ENCODE results near the gene MISP. TPM values are rescaled to one million over a fixed set of nuclear protein-coding genes. Genes with fewer than 3 reads are reported as not detected.

MISP gene
- polyA plus RNA-seq, 1 of the 3 experiments (the other 2 are of a cell fraction), result 0.08 TPM

Small RNAs within 50 kb of the gene (small RNA-seq; reads per million reads assigned to genes)
- 0 reads per million in 7 experiments for gene MIR3187

Other genes starting within 250 kb of the MISP start
- 28.3 and 31.0 TPM in 2 replicates for gene TPGS1, start 243.6 kb upstream of the MISP start, polyA plus RNA-seq (2012; rRNA removed)
- gene CDC34, start 219.4 kb upstream of the MISP start, polyA plus RNA-seq (2012; rRNA removed), result 69.2 and 96.7 TPM in 2 replicates
- not detected in 2 replicates for gene GZMM, start 207.1 kb upstream of the MISP start, polyA plus RNA-seq (2012; rRNA removed)
- 745 and 835 TPM in 2 replicates for gene BSG, start 178.5 kb upstream of the MISP start, polyA plus RNA-seq (2012; rRNA removed)
- 3.4 and 5.6 TPM in 2 replicates for gene HCN2, start 161.2 kb upstream of the MISP start, polyA plus RNA-seq (2012; rRNA removed)
- gene POLRMT, start 117.6 kb upstream of the MISP start, polyA plus RNA-seq (2012; rRNA removed), result 38.2 and 40.1 TPM in 2 replicates
- gene FGF22, start 111.2 kb upstream of the MISP start, polyA plus RNA-seq (2012; rRNA removed), result 0.62 and 0.93 TPM in 2 replicates
- 9.0 and 12.9 TPM in 2 replicates for gene RNF126, start 87.9 kb upstream of the MISP start, polyA plus RNA-seq (2012; rRNA removed)
- 64.4 and 73.0 TPM in 2 replicates for gene FSTL3, start 74.7 kb upstream of the MISP start, polyA plus RNA-seq (2012; rRNA removed)
- not detected in 2 replicates for gene PRSS57, start 55.7 kb upstream of the MISP start, polyA plus RNA-seq (2012; rRNA removed)
- 6.2 and 15.6 TPM in 2 replicates for gene PALM, start 42.2 kb upstream of the MISP start, polyA plus RNA-seq (2012; rRNA removed)
- gene PTBP1, start 46.3 kb downstream of the MISP start, polyA plus RNA-seq (2012; rRNA removed), result 172 and 243 TPM in 2 replicates
- 1.5 and 1.6 TPM in 2 replicates for gene PLPPR3, start 70.8 kb downstream of the MISP start, polyA plus RNA-seq (2012; rRNA removed)
- gene AZU1, start 76.7 kb downstream of the MISP start, polyA plus RNA-seq (2012; rRNA removed), result 0.15 TPM in 2 replicates
- gene PRTN3, start 89.9 kb downstream of the MISP start, polyA plus RNA-seq (2012; rRNA removed), result not detected in 2 replicates
- not detected in 2 replicates for gene ELANE, start 101.2 kb downstream of the MISP start, polyA plus RNA-seq (2012; rRNA removed)
- 2.5 and 3.2 TPM in 2 replicates for gene CFD, start 108.6 kb downstream of the MISP start, polyA plus RNA-seq (2012; rRNA removed)
- gene MED16, start 142.1 kb downstream of the MISP start, polyA plus RNA-seq (2012; rRNA removed), result 30.0 and 40.6 TPM in 2 replicates
- gene RNU6-9, start 142.4 kb downstream of the MISP start, polyA plus RNA-seq (2012; rRNA removed), result not detected in 2 replicates
- 39.2 and 41.4 TPM in 2 replicates for gene R3HDM4, start 162.1 kb downstream of the MISP start, polyA plus RNA-seq (2012; rRNA removed)
- not detected in 2 replicates for gene KISS1R, start 166.2 kb downstream of the MISP start, polyA plus RNA-seq (2012; rRNA removed)
- 4.4 and 8.6 TPM in 2 replicates for gene ARID3A, start 174.9 kb downstream of the MISP start, polyA plus RNA-seq (2012; rRNA removed)
- gene WDR18, start 233.2 kb downstream of the MISP start, polyA plus RNA-seq (2012; rRNA removed), result 47.9 and 51.5 TPM in 2 replicates
- 1.5 and 1.8 TPM in 2 replicates for gene GRIN3B, start 249.3 kb downstream of the MISP start, polyA plus RNA-seq (2012; rRNA removed)

All from SK-N-SH (cell line).